AG09309 (cell line): ENCODE measurements around the gene VAV3.

Experiments used
- DNase-seq: peaks from one replicate; pipeline ENCODE4 v3.0.0-alpha.2; 2010; ENCODE audit warnings: low read depth
- H3K4me3 ChIP-seq: 2 replicates; pipeline ENCODE4 v1.5.1; 2011; ENCODE audit warnings: mild to moderate bottlenecking, low read depth, low read length, moderate library complexity; ENCODE audit not compliant: control insufficient read depth
- CTCF ChIP-seq: IDR thresholded peaks from 2 replicates; pipeline ENCODE4 v1.5.1; 2011; ENCODE audit warnings: mild to moderate bottlenecking, low read depth, low read length, inconsistent platforms; ENCODE audit not compliant: insufficient read depth, control insufficient read depth; ENCODE audit errors: missing control alignments

VAV3 gene

GRCh38 chr1:107963008-107963407, 2.0 kb downstream of the VAV3 start:
- DNase-seq = no peak
- H3K4me3 ChIP-seq = no peak overlapping the region
- no peak for TF ChIP-seq CTCF

GRCh38 chr1:107954719-107955415, 10.1 kb downstream of the VAV3 start:
- no peak for TF ChIP-seq CTCF
- H3K4me3 ChIP-seq = no peak overlapping the region
- DNase-seq = no peak

- H3K4me3 ChIP-seq = no peak overlapping the region
These were observed 10.9 kb downstream of the VAV3 start for GRCh38 chr1:107954126-107954525.

GRCh38 chr1:107953556-107953955, 11.4 kb downstream of the VAV3 start:
- no peak overlapping the region for H3K4me3 ChIP-seq
- DNase-seq = no peak
- TF ChIP-seq CTCF = no peak

More at GRCh38 chr1:107954126-107954525, 10.9 kb downstream of the VAV3 start:
- TF ChIP-seq CTCF = no peak
- DNase-seq = no peak

GRCh38 chr1:107952989-107953388, 12.0 kb downstream of the VAV3 start:
- DNase-seq = no peak
- H3K4me3 ChIP-seq = no peak overlapping the region
- no peak for TF ChIP-seq CTCF

- TF ChIP-seq CTCF = no peak
- DNase-seq = no peak
- H3K4me3 ChIP-seq = no peak overlapping the region
These were observed 14.5 kb downstream of the VAV3 start for GRCh38 chr1:107950464-107950863.

GRCh38 chr1:107949467-107950253, 15.3 kb downstream of the VAV3 start:
- no peak overlapping the region for H3K4me3 ChIP-seq
- no peak for TF ChIP-seq CTCF
- DNase-seq = no peak
